SJSA1 (cell line): ENCODE data around the gene FLOT2. TPM values are rescaled to one million over a fixed set of nuclear protein-coding genes. Genes with fewer than 3 reads are reported as not detected.
"Not testable (repeated sequence)": the region's sequence is repeated elsewhere in the genome, so short reads cannot be mapped to it uniquely, and the experiment has no call there.

Source experiments
- DNase-seq, 2 experiments: peaks; one replicate each; pipeline ENCODE4 v3.0.0-alpha.2; 2015 to 2020; ENCODE audit warnings: low spot score in 2 of 2, low read depth in 1 of 2
- H3K27ac ChIP-seq: fragments of 250-450 bp; sonication (Bioruptor Pico); 2 replicates; pipeline ENCODE4 v1.5.1; 2020; ENCODE audit warnings: mild to moderate bottlenecking, moderate library complexity
- H3K27me3 ChIP-seq: fragments of 250-450 bp; sonication (Bioruptor Pico); replicated peaks from 2 replicates; pipeline ENCODE4 v1.5.1; 2020; ENCODE audit warnings: mild to moderate bottlenecking, moderate library complexity
- H3K36me3 ChIP-seq: fragments of 250-450 bp; sonication (Bioruptor Pico); 2 replicates; pipeline ENCODE4 v1.5.1; 2020; ENCODE audit warnings: mild to moderate bottlenecking
- H3K4me1 ChIP-seq: fragments of 250-450 bp; sonication (Bioruptor Pico); replicated peaks from 2 replicates; pipeline ENCODE4 v1.6.1; 2021; ENCODE audit warnings: mild to moderate bottlenecking
- H3K4me3 ChIP-seq: fragments of 250-450 bp; sonication (Bioruptor Pico); 2 replicates; pipeline ENCODE4 v1.5.1; 2020; ENCODE audit warnings: mild to moderate bottlenecking
- H3K9me3 ChIP-seq: fragments of 250-450 bp; sonication (Bioruptor Pico); replicated peaks from 2 replicates; pipeline ENCODE4 v1.5.1; 2020; ENCODE audit warnings: mild to moderate bottlenecking
- total RNA-seq: library from RNA; depleted of rRNA; stranded (reverse); fragments of >200 nt; shearing (Covaris generic); gene quantifications from 2 replicates; pipeline ENCODE4 v1.2.3, GENCODE V29; 2014

Gene FLOT2
- total RNA-seq, 1 experiment from 2014 or later: 13.4 TPM

DNA sequence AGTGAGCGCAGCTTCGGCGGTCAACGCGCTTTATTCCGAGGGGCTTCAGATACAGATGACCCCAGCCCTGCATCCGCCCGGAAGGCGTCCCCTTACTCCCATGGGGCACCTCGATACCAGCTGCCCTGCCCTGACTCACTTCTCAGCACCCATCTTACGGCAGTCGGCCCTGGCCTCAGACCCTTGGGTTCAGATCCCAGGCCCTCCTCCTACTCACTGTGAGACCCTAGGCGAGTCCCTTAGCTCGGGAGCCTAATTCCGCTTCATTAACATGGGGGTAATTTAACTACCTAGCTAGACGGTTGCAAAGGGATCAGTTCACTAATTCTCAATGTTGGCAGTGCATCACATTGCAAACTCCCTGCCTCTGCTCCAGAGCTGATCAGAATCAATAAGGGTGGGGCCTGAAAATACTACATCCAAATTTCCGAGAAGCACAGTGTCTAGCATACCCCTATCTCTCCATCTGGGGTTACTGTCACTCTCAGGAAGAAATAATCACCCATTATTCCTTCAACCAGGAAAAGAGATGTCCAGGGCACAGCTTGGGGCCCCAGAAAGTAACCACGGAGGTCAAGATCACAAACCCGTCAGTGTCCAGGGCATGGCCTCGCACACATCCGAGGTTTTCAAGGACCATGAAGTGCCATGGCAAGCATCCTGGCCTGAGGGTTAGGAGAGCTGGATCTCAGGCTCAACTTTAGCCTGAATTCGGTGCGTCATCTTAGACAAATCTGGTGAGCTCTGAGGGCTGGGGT is 415 bp upstream of the FLOT2 start:
- peaks cover 17% of the 10 kb centered on the region; the same call in 1 of the 2 replicates for H3K36me3 ChIP-seq
- peaks cover 34% of the 10 kb centered on the region for H3K4me1 ChIP-seq
- H3K27ac ChIP-seq: peak overlapping the region; percentile 29; the same call in 1 of the 2 replicates
- H3K27me3 ChIP-seq: no peaks in the 10 kb centered on the region
- peaks cover 7% of the 10 kb centered on the region for H3K9me3 ChIP-seq
- peak overlapping the region; percentile 83 for H3K4me3 ChIP-seq
- no peak for DNase-seq

DNA sequence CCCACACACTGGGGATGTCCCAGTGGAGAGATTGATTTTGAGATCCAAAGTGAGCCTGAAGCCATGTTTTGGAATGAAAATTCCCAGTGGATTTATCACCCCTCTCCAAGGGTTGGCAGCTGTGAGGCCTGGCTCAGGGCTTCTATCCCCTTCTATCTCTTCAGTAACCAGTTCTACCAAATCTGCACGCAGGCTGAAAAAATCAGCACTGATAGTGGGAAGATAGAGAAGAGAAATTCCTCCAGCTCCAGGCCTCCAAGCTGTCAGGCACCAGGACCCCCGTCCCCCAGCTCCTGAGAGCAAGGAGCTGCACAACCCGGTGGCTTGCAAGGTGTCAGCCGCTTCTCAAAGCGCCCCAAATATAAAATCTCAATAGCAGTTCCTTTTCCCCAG is 1.0 kb downstream of the FLOT2 start:
- Histone ChIP-seq H3K36me3 (peaks cover 12% of the 10 kb centered on the region; the same call in 1 of the 2 replicates), H3K27ac (no peak overlapping the region), H3K9me3 (peaks cover 7% of the 10 kb centered on the region), H3K4me3 (peak overlapping the region; percentile 83), H3K27me3 (no peaks in the 10 kb centered on the region), H3K4me1 (peaks cover 21% of the 10 kb centered on the region)
- DNase-seq: no peak

DNA sequence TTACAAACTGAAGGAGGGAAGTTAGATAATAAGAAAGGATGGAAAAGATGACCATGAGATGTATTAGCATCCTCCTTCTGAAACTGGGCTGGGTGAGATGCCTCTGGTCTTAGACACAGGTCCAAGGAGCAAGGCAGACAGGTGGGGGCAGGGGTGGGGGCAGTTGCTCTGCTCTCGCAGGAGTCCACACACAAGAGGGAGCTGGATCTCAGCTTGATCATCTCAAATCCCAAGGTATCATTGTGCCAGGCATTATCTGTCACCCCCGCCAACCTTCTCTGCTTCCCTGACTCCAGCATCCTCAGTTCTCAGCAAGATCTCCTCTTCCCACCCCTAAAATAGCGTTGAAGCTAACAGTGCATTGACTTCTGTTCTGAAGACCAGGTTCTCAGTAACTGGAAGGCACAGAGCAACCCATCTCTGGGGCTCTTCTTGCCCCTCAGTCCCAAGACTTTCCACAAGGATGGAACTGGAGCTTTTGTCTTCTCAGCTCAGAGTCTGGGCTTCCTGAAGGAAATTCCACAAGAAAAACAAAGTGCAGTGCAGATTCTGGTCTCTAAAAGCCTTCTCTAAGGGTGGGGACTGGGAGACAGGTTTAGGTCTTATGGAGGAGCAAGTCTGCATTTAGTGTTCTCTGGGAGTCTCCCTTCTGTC is 1.6 kb downstream of the FLOT2 start:
- Histone ChIP-seq H3K4me1 (peaks cover 21% of the 10 kb centered on the region), H3K4me3 (no peak overlapping the region), H3K36me3 (peaks cover 12% of the 10 kb centered on the region; the same call in 1 of the 2 replicates), H3K9me3 (peaks cover 7% of the 10 kb centered on the region), H3K27ac (no peak overlapping the region), H3K27me3 (no peaks in the 10 kb centered on the region)
- DNase-seq: no peak

DNA sequence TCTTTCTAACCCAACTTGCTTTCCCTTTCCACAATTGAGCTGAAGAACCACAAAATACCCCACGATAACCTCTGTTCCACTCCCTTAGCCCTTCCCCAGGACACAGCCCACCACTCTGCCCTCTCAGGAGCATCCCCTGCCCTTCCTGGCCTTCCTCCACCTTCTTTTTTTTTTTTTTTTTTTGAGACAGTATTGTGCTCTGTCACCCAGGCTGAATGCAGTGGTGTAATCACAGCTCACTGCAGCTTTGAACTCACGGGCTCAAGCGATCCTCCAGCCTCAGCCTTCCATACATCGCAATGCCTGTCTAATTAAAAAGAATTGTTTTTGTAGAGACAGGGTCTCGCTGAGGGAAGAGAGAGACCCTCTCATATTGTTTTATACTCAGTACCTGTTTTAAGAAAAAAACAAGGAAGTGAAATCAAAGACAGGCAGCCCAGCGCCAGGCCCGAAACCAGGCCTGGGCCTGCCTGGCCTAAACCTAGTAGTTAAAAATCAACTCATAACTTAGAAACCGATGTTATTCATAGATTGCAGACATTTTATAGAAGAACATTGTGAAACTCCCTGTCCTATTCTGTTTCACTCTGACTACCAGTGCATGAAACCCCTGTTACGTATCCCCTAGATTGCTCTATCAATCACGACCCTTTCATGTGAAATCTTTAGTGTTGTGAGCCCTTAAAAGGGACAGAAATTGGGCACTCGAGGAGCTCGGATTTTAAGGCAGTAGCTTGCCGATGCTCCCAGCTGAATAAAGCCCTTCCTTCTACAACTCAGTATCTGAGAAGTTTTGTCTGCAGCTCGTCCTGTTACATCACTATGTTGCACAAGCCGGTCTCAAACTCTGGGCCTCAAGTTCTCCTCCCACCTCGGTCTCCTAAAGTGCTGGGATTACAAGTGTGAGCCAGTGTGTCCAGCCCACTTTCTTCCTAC is 4.0 kb downstream of the FLOT2 start:
- H3K27me3 ChIP-seq, H3K27ac ChIP-seq, H3K9me3 ChIP-seq, H3K4me3 ChIP-seq, DNase-seq: not testable (repeated sequence)
- peaks cover 20% of the 10 kb centered on the region for H3K4me1 ChIP-seq
- peaks cover 10% of the 10 kb centered on the region; the same call in 1 of the 2 replicates for H3K36me3 ChIP-seq

DNA sequence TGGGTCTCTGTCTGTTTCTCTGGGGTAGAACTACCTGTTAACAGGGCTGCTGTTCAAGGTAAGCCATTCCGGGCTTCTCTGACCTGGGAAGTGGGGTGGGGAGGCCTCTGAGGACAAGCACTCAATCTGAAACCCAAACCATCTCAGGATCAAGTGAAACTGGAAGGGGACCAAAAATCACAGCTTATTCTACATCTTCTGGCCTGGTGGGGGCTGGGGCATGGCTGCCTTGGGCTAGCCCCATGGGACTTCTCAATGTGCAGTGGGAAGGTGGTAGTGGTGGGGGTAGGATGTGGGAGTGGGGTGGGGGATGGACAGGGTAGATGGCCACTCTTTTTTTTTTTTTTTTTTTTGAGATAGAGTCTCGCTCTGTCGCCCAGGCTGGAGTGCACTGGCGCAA is 5.5 kb downstream of the FLOT2 start:
- Histone ChIP-seq H3K27ac (no peak overlapping the region), H3K9me3 (no peaks in the 10 kb centered on the region), H3K36me3 (no peaks in the 10 kb centered on the region), H3K27me3 (no peaks in the 10 kb centered on the region), H3K4me1 (peaks cover 8% of the 10 kb centered on the region), H3K4me3 (no peak overlapping the region)
- no peak for DNase-seq

DNA sequence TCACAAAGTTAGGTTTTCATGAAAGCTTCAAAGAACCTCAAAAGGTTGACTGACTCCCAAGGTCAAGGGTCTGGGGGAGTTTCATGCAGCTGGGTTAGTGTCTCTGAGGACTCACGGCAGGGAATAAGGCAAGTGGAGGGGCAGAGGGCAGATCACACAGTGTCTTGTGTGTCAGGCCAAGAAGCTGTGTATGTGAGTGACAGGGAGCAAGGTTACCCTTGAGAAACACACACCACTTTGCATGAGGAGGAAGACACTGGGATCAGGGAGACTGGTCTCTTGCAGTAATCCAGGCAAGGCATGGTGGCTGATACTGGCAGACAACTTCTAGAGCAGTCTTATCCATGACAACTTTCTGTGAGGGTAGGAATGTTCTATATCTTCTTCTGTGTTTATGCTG is 6.3 kb downstream of the FLOT2 start:
- Histone ChIP-seq H3K4me3 (no peak overlapping the region), H3K9me3 (no peaks in the 10 kb centered on the region), H3K36me3 (no peaks in the 10 kb centered on the region), H3K27ac (no peak overlapping the region), H3K27me3 (no peaks in the 10 kb centered on the region), H3K4me1 (no peaks in the 10 kb centered on the region; the same call in 1 of the 2 replicates)
- no peak for DNase-seq

DNA sequence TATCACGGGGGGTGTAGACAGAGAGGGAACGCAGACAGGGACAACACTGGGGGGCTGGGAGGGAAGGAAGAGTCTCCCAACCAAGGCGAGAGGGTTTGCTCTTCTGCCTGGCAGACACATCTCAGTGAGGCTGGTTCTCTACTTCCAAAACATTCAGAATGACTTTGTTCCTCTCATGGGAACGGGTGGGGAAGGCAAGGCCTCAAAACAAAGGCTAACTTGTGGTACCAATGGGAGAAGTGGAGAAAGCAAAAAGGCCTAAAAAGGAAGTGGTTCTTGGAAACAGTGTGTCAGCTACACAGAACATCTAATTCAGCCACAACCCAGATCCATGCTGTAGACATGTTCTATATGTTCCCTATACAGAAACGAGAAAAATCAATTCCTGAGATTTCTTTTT is 7.5 kb downstream of the FLOT2 start:
- H3K27ac ChIP-seq: no peak overlapping the region
- no peaks in the 10 kb centered on the region for H3K9me3 ChIP-seq
- no peak overlapping the region for H3K4me3 ChIP-seq
- no peaks in the 10 kb centered on the region for H3K4me1 ChIP-seq
- no peak for DNase-seq
- H3K36me3 ChIP-seq: no peaks in the 10 kb centered on the region
- H3K27me3 ChIP-seq: no peaks in the 10 kb centered on the region

DNA sequence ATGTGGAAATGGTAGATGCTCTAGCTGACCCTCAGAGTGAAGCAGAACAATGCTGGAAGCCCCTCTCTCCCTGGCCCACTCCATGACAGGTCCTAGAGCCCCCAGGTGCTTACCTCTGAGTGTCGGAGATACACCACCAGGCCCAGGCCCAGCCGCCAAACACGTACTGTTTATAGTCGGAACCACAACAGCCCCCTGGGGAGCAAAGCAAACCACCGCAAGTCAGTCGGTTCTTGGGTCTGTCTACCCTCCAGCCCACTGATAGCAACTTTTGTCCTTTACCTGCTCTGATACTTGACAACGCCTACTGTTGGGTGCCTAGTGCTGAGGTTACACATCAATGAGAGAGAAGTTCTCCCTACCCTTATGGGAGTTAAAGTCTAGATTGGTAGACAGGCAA is 8.7 kb downstream of the FLOT2 start:
- H3K27ac ChIP-seq: no peak overlapping the region
- H3K4me3 ChIP-seq: no peak overlapping the region
- no peaks in the 10 kb centered on the region for H3K36me3 ChIP-seq
- no peaks in the 10 kb centered on the region for H3K4me1 ChIP-seq
- DNase-seq: no peak
- no peaks in the 10 kb centered on the region for H3K9me3 ChIP-seq
- no peaks in the 10 kb centered on the region for H3K27me3 ChIP-seq

DNA sequence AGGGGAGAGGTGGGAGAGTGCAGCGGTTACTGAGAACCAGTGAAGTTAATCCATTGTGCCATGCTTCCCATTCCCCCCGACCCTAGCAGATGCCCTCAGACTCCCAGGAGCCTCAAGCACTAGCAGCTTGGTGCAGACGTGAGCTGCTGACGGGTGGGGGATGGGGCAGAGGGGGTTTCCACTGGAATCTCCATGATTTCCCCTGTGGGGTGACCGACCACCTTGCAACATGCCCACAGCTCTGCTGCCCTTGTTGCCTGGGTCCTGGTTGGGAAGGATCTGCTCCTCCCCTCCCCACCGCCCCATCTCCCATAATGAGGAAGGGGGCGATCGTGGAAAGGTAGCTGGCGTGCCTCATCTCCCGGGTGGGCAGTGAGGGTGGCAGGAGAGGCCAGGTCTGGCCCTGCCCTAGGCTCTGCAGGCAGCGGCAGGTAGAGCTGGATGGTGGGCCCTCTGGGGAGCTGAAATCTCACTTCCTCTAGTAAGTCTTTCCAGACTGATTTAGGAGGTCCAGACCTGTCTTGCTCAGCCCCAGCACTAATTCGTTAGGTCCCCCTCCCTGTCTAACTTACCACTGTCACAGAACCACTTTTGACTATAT is 9.6 kb downstream of the FLOT2 start:
- Histone ChIP-seq H3K27me3 (no peaks in the 10 kb centered on the region), H3K27ac (no peak overlapping the region), H3K4me1 (no peaks in the 10 kb centered on the region), H3K4me3 (no peak overlapping the region), H3K36me3 (no peaks in the 10 kb centered on the region), H3K9me3 (no peaks in the 10 kb centered on the region)
- DNase-seq: no peak

DNA sequence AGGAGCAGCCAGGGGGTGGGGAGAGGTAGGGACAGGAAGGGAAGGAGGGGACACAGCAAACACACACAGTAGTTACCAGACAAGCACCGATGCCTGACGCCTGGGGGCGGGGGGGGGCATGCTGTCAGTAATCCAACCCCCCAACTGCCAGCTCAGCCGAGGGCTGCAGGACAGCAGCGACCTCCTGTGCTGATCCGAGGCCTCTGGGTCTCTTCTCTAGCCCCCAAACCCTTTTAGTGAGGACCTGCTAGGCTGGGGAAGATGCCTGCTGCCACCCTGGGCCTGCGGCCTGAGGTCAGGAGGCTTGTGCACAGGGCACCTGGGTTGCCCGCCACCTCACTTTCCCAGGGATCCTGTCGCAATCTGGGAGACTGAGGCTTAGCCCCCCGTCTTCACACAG is 11.6 kb downstream of the FLOT2 start:
- Histone ChIP-seq H3K36me3 (peaks cover 3% of the 10 kb centered on the region), H3K4me1 (no peaks in the 10 kb centered on the region), H3K27me3 (no peaks in the 10 kb centered on the region), H3K27ac (no peak overlapping the region), H3K9me3 (no peaks in the 10 kb centered on the region), H3K4me3 (no peak overlapping the region)
- no peak for DNase-seq

DNA sequence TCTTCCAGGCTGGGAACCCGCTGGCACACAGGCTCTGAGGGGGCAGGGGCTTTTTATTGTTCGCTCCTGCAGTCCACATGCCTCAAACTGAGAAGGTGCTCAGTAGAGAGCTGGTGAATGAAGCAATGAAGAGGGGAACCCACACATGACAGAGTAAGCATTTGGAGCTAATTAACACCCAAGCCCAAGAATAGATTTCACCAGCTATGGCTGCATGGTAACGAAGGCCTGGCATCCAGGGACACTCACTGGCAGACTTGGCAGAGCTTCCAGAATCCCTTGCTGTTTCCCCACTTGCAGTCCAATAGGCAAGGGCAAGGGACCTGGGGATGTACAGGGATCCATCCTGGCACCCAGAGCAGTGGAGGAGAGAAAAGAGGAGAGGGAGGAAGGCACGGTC is 12.2 kb downstream of the FLOT2 start:
- Histone ChIP-seq H3K27ac (no peak overlapping the region), H3K27me3 (no peaks in the 10 kb centered on the region), H3K4me3 (no peak overlapping the region), H3K9me3 (no peaks in the 10 kb centered on the region), H3K36me3 (peaks cover 7% of the 10 kb centered on the region), H3K4me1 (no peaks in the 10 kb centered on the region)
- DNase-seq: no peak

DNA sequence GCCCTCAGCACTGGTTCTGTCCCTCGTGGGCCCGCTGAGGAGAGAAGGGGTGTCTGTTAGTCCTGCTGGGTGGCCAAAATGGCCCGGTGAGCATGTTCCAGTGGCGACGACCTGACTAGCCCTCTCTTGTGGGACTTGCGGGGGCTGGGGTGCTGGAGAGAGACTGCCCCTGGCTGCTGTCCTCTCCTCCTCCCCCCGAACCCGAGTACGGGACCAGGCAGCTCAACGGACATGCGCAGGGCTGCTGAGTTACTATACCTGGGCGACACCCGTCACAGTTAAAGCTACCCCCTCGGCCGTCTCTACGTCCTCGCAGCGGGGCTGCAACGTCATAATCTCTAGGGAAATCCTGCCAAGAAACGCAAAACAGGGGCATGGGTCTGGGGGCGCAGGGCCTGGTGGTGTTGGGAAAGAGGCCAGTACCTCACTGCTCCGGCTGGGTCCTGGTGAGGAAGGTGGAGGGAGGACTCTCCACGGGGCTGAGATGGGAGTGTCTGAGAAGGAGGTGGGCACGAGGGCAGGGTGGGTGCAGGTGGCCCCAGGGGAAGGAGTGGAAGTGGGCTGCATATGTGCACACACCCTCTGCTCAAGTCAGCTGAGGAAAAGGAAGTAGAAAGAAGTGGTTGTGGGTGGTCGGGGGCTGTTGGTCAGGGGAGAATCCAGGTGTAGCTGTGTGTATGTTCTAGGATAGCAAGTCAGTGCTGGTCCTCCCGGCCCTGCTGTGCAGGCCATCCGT is 13.4 kb downstream of the FLOT2 start:
- H3K27ac ChIP-seq: no peak overlapping the region
- DNase-seq: no peak
- no peak overlapping the region for H3K4me3 ChIP-seq
- no peaks in the 10 kb centered on the region for H3K9me3 ChIP-seq
- no peaks in the 10 kb centered on the region for H3K4me1 ChIP-seq
- H3K27me3 ChIP-seq: no peaks in the 10 kb centered on the region
- peaks cover 13% of the 10 kb centered on the region for H3K36me3 ChIP-seq
